C4-2B (cell line): Measurements from ENCODE around the gene NDUFB3.

Source experiments
- ZFX ChIP-seq: fragments of 450-650 bp; IDR thresholded peaks from 2 replicates; pipeline ENCODE4 v1.6.1; 2017
- TF ChIP-seq, protein P1 (sequence below): fragments of 450-650 bp; conservative IDR thresholded peaks from 2 replicates; pipeline ENCODE4 v1.5.1; 2017; ENCODE audit warnings: mild to moderate bottlenecking

DNA sequence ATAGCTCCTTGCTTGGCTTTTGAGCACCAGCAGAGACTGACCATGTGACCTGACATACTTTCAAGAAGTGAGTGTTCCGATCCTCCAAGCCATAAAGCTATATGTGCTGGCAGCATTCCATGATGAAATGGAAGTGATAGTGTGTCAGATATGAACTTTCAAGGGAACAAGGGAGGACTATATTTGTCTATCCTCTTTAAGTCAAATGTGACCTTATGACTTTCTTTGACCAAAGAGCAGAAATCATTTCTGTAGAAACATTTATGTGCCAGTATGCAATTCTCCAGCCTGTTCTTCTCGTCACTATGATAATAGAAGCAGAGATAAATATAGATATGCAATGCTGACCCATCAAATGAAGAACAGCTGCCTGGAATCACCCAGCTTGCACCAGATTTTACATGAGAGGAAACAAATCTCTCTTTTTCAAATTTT is 14.7 kb upstream of the NDUFB3 start:
- TF ChIP-seq, protein P1, sequence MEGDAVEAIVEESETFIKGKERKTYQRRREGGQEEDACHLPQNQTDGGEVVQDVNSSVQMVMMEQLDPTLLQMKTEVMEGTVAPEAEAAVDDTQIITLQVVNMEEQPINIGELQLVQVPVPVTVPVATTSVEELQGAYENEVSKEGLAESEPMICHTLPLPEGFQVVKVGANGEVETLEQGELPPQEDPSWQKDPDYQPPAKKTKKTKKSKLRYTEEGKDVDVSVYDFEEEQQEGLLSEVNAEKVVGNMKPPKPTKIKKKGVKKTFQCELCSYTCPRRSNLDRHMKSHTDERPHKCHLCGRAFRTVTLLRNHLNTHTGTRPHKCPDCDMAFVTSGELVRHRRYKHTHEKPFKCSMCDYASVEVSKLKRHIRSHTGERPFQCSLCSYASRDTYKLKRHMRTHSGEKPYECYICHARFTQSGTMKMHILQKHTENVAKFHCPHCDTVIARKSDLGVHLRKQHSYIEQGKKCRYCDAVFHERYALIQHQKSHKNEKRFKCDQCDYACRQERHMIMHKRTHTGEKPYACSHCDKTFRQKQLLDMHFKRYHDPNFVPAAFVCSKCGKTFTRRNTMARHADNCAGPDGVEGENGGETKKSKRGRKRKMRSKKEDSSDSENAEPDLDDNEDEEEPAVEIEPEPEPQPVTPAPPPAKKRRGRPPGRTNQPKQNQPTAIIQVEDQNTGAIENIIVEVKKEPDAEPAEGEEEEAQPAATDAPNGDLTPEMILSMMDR = no peak
- no peak for TF ChIP-seq ZFX
